BE2C (cell line): Measurements from ENCODE around the gene MADD.

Experiments
- DNase-seq: peaks from one replicate; pipeline ENCODE4 v3.0.0-alpha.2; 2020
- H3K27me3 ChIP-seq: fragments of 250-450 bp; sonication (Bioruptor Pico); 2 replicates; pipeline ENCODE4 v1.5.1; 2020; ENCODE audit warnings: mild to moderate bottlenecking
- H3K36me3 ChIP-seq: fragments of 250-450 bp; sonication (Bioruptor Pico); 2 replicates; pipeline ENCODE4 v1.5.1; 2020; ENCODE audit warnings: mild to moderate bottlenecking
- H3K4me1 ChIP-seq: fragments of 250-450 bp; sonication (Bioruptor Pico); 2 replicates; pipeline ENCODE4 v1.5.1; 2020
- H3K4me3 ChIP-seq: 2 replicates; pipeline ENCODE4 v1.5.1; 2011; ENCODE audit warnings: low read depth, low read length
- H3K9me3 ChIP-seq: fragments of 250-450 bp; sonication (Bioruptor Pico); 2 replicates; pipeline ENCODE4 v1.5.1; 2020
- TF ChIP-seq, protein P1 (sequence below): IDR thresholded peaks from 2 replicates; pipeline ENCODE4 v1.5.1; 2012; ENCODE audit warnings: mild to moderate bottlenecking, low read depth, low read length

MADD gene

DNA sequence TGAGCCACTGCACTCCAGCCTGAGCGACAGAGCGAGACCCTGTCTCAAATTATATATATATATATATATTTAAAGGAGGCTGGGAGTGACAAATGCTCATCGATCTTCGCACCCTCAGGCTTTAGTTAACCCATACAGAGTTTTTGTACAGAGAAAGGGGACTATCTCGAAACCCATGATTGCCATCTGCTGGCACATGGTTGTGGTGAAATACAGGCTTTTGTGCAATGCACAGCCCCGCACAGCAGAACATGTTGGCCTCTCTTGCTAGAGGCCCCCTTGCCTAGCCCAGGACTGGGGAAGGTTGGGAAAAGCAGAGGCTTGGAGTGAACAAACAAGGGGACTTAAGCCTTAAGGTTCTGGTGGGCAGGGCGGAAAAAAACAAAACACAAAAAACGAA, 78.9 kb downstream of the MADD start:
- peak; percentile 40 for DNase-seq
- no peaks in the 10 kb centered on the region for H3K27me3 ChIP-seq
- H3K4me3 ChIP-seq = no peak overlapping the region
- no peaks in the 10 kb centered on the region for H3K9me3 ChIP-seq
- H3K4me1 ChIP-seq = peaks cover 11% of the 10 kb centered on the region
- TF ChIP-seq, protein P1, sequence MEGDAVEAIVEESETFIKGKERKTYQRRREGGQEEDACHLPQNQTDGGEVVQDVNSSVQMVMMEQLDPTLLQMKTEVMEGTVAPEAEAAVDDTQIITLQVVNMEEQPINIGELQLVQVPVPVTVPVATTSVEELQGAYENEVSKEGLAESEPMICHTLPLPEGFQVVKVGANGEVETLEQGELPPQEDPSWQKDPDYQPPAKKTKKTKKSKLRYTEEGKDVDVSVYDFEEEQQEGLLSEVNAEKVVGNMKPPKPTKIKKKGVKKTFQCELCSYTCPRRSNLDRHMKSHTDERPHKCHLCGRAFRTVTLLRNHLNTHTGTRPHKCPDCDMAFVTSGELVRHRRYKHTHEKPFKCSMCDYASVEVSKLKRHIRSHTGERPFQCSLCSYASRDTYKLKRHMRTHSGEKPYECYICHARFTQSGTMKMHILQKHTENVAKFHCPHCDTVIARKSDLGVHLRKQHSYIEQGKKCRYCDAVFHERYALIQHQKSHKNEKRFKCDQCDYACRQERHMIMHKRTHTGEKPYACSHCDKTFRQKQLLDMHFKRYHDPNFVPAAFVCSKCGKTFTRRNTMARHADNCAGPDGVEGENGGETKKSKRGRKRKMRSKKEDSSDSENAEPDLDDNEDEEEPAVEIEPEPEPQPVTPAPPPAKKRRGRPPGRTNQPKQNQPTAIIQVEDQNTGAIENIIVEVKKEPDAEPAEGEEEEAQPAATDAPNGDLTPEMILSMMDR = peak; percentile 39
- no peaks in the 10 kb centered on the region for H3K36me3 ChIP-seq

DNA sequence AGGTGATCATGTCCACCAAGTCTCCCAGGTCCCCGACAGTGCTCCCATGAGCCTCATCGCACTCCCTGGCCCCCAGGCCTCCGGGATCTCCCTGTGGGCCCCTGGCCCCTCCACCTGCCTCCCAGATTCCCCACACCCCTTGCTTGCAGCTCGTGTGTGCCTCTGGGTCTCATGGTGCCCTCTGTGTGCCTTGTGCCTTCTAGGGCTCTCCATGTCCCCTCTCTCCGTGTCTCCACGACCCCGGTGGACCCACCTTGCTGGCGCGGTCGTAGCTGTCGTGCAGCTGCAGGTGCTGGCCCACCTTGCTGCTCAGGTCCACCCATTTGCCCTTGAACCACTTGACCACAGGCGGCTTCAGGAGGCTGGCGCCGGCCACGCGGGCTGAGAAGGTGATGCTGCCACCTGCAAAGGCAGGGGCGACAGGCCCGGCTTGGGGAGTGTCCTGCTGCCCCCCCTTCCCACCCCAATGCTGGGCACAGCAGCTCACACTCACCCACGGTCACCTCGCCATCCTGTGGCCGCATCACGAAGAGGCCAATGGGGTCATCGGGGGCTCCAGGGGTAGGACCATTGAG, 79.7 kb downstream of the MADD start:
- peaks cover 11% of the 10 kb centered on the region for H3K4me1 ChIP-seq
- H3K4me3 ChIP-seq = no peak overlapping the region
- no peaks in the 10 kb centered on the region for H3K36me3 ChIP-seq
- H3K9me3 ChIP-seq = no peaks in the 10 kb centered on the region
- TF ChIP-seq, protein P1 = no peak
- no peak for DNase-seq
- no peaks in the 10 kb centered on the region for H3K27me3 ChIP-seq

GRCh38 chr11:47350315-47350714, 80.4 kb downstream of the MADD start:
- TF ChIP-seq, protein P1 = no peak

GRCh38 chr11:47351156-47352126, 81.5 kb downstream of the MADD start:
- H3K9me3 ChIP-seq = no peaks in the 10 kb centered on the region
- peak; percentile 43 for DNase-seq
- H3K4me3 ChIP-seq = no peak overlapping the region
- H3K4me1 ChIP-seq = peaks cover 11% of the 10 kb centered on the region
- TF ChIP-seq, protein P1 = no peak
- no peaks in the 10 kb centered on the region for H3K27me3 ChIP-seq
- no peaks in the 10 kb centered on the region for H3K36me3 ChIP-seq

More at GRCh38 chr11:47350315-47350714, 80.4 kb downstream of the MADD start:
- Histone ChIP-seq H3K4me1 (peaks cover 11% of the 10 kb centered on the region), H3K27me3 (no peaks in the 10 kb centered on the region), H3K9me3 (no peaks in the 10 kb centered on the region), H3K4me3 (no peak overlapping the region), H3K36me3 (no peaks in the 10 kb centered on the region)
- DNase-seq = no peak

GRCh38 chr11:47352556-47352955, 82.6 kb downstream of the MADD start, which contains the start of gene MYBPC3:
TSS of gene MYBPC3 (minus strand) at chr11:47352702. CDS start at chr11:47352647, 55 bp downstream.
- DNase-seq = no peak
- H3K36me3 ChIP-seq = no peaks in the 10 kb centered on the region
- no peak within 1 kb of the TSS for H3K4me3 ChIP-seq
- peaks cover 11% of the 10 kb centered on the region for H3K4me1 ChIP-seq
- H3K27me3 ChIP-seq = no peaks in the 10 kb centered on the region
- TF ChIP-seq, protein P1 = no peak
- H3K9me3 ChIP-seq = no peaks in the 10 kb centered on the region
